Body of pancreas (tissue), 4 donors: ENCODE results near the gene PDE1C. TPM values are rescaled to one million over a fixed set of nuclear protein-coding genes. Genes with fewer than 3 reads are reported as not detected.
"Not testable (repeated sequence)": the region's sequence is repeated elsewhere in the genome, so short reads cannot be mapped to it uniquely, and the experiment has no call there.

Experiments used
- ATAC-seq: fragments of 150-250 bp; one replicate; pipeline ENCODE4 v1.9.1; 2016
- DNase-seq, 4 donors: peaks; one replicate each; pipeline ENCODE4 v3.0.0-alpha.2; 2019
- H3K27ac ChIP-seq, 4 donors: fragments of 200-600 bp; sonication (generic); 1 replicate in 3 of 4; 2 replicates in 1 of 4; pipeline versions ENCODE4 v1.5.1 to v1.6.1; 2016 to 2019; ENCODE audit warnings: mild to moderate bottlenecking in 1 of 4, mixed read lengths in 1 of 4, moderate library complexity in 1 of 4
- H3K27me3 ChIP-seq, 2 donors: fragments of 200-600 bp; sonication (generic); one replicate each; pipeline ENCODE4 v1.6.0; 2016; ENCODE audit warnings: mild to moderate bottlenecking in 1 of 2
- H3K36me3 ChIP-seq, 2 donors: fragments of 200-600 bp; sonication (generic); replicated peaks in 1 of 2; 2 replicates each; pipeline ENCODE4 v1.5.1; 2016; ENCODE audit warnings: low read depth in 2 of 2; ENCODE audit not compliant: insufficient read depth in 1 of 2
- H3K4me1 ChIP-seq: fragments of 200-600 bp; sonication (generic); one replicate; pipeline ENCODE4 v1.6.0; 2016
- H3K4me3 ChIP-seq, 2 donors: fragments of 200-600 bp; sonication (generic); 1 replicate in 1 of 2; 2 replicates in 1 of 2; pipeline ENCODE4 v1.5.1; 2016 to 2019
- H3K9me3 ChIP-seq, 3 donors: fragments of 200-600 bp; sonication (generic); 1 replicate in 2 of 3; 2 replicates in 1 of 3; pipeline ENCODE4 v1.5.1; 2016
- POLR2A ChIP-seq, 3 donors: fragments of 450-650 bp; IDR thresholded peaks; one replicate each; pipeline ENCODE4 v1.6.1; 2016; ENCODE audit warnings: antibody characterized with exemption in 3 of 3, mild to moderate bottlenecking in 2 of 3
- WGBS, 2 donors: methylation state at CpG; one replicate each; pipeline ENCODE4 v1.1.5; 2017; 5-methylcytosine and 5-hydroxymethylcytosine counted together
- intact Hi-C: fragments of 100-400 bp; cut with DNase I; formaldehyde crosslinking; loops from one replicate; pipeline ENCODE4 v1.15.1; 2023
- total RNA-seq, 2 donors: library from RNA; depleted of rRNA; stranded (reverse); fragments of >200 nt; gene quantifications; one replicate each; pipeline ENCODE4 v1.1.0, GENCODE V29; 2016
- TF ChIP-seq, protein P1 (sequence below), 7 experiments: fragments of 450-650 bp in 4 of 7; fragments of 200-600 bp in 3 of 7; sonication (generic) in 3 of 7; IDR thresholded peaks; one replicate each; pipeline ENCODE4 v1.5.1; 2016 to 2019; ENCODE audit warnings: antibody characterized with exemption in 7 of 7

The PDE1C gene
- total RNA-seq, 2 donors from 2014 or later = 1.8 to 4.9 TPM

DNA sequence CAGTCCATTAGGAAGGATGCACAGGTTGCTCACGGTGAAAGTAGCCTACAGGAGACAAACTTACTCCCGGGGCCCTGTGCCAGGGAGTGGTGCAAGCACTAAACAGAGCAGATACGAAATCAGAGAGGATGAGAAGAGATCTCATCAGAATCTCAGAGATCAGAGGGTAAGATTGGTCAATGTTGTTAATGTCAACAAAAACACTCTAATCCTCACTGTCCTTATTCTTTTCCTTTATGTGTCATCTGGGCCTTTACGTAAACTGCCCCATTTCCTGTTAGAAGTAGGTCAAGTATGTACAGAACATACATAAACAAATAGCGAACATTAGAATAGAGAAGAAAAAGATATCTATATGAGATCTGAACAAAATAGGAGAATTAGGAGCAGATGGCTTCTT, 220.1 kb downstream of the PDE1C start:
- no peak for ATAC-seq

DNA sequence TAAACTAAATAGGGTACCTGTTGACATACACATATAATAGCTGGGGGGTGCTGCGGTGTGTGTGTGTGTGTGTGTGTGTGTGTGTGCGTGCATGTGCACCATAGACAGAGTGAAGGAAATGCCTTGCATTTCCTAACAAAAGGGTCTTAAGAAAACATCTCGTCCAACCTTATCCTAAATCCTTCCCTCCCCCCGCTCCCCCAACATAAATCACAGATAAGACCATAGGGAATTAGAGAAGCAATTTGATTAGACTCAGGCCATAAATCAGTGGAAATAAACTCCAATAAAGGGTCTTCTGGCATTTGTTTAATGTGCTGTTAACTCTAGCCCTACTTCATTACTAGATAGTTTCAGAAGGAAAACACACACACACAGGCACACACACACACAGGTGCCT, 234.7 kb downstream of the PDE1C start:
- Histone ChIP-seq H3K4me1 (no peaks in the 10 kb centered on the region), H3K27me3 (no peaks in the 10 kb centered on the region), H3K36me3 (no peaks in the 10 kb centered on the region), H3K9me3 (no peaks in the 10 kb centered on the region), H3K27ac (no peak overlapping the region), H3K4me3 (no peak overlapping the region)
- intact Hi-C loops = no loop called here
- ATAC-seq (no peak), DNase-seq (no peak)
- TF ChIP-seq, protein P1, sequence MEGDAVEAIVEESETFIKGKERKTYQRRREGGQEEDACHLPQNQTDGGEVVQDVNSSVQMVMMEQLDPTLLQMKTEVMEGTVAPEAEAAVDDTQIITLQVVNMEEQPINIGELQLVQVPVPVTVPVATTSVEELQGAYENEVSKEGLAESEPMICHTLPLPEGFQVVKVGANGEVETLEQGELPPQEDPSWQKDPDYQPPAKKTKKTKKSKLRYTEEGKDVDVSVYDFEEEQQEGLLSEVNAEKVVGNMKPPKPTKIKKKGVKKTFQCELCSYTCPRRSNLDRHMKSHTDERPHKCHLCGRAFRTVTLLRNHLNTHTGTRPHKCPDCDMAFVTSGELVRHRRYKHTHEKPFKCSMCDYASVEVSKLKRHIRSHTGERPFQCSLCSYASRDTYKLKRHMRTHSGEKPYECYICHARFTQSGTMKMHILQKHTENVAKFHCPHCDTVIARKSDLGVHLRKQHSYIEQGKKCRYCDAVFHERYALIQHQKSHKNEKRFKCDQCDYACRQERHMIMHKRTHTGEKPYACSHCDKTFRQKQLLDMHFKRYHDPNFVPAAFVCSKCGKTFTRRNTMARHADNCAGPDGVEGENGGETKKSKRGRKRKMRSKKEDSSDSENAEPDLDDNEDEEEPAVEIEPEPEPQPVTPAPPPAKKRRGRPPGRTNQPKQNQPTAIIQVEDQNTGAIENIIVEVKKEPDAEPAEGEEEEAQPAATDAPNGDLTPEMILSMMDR (IDR thresholded peaks at IDR 0.05) = no peak
- no peak for TF ChIP-seq POLR2A (IDR thresholded peaks at IDR 0.05)
- WGBS, 2 donors = 81 to 83% methylated on average over 4 of the region's 4 CpGs

More for the DNA sequence above, 220.1 kb downstream of the PDE1C start:
- H3K4me3 ChIP-seq = no peak overlapping the region
- DNase-seq = no peak
- no peaks in the 10 kb centered on the region for H3K36me3 ChIP-seq
- WGBS, 2 donors = 90% methylated on average over 5 of the region's 5 CpGs
- H3K27me3 ChIP-seq = no peaks in the 10 kb centered on the region
- H3K27ac ChIP-seq = no peak overlapping the region
- H3K9me3 ChIP-seq = no peaks in the 10 kb centered on the region
- intact Hi-C loops = no loop called here
- no peaks in the 10 kb centered on the region for H3K4me1 ChIP-seq
- no peak for TF ChIP-seq POLR2A (IDR thresholded peaks at IDR 0.05)

DNA sequence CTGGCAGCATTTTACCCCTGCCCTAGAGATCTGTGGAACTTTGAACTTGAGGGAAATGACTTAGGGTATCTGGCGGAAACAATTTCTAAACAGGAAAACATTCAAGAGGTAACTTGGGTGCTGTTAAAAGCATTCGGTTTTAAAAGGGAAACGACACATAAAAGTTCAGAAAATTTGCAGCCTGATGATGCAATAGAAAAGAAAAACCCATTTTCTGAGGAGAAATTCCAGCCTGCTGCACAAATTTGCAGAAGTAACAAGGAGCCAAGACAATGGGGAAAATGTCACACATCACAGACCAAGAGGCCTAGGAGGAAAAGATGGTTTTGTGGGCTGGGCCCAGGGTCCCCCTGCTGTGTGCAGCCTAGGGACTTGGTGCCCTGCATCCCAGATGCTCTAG, 236.6 kb downstream of the PDE1C start:
- H3K27me3 ChIP-seq, ATAC-seq, DNase-seq, H3K27ac ChIP-seq, intact Hi-C loops, H3K4me3 ChIP-seq, H3K36me3 ChIP-seq, H3K4me1 ChIP-seq, H3K9me3 ChIP-seq: not testable (repeated sequence)
- 63 to 86% methylated on average over 3 of the region's 3 CpGs for WGBS, 2 donors

DNA sequence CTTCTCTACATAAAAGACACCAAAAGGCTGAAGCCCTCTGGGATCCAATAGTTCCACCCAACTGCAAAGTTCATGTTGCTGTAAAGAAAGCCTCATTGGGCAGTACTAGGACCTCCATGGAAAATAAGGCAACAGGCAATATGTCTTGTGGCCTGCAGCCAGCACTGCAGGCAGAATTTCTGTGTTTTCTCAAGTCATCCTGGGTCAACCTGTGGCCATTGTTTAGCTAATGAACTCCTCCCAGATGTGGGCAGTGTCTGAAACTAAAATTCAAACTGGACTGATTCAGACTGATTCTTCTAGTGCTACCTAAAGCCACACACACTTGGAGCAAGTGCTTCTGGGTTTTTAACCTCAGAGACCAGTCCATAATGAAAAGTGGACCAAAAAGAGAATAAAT, 241.7 kb downstream of the PDE1C start:
- Histone ChIP-seq H3K27ac (no peak overlapping the region), H3K9me3 (no peaks in the 10 kb centered on the region), H3K4me3 (no peak overlapping the region), H3K36me3 (no peaks in the 10 kb centered on the region), H3K4me1 (no peaks in the 10 kb centered on the region), H3K27me3 (no peaks in the 10 kb centered on the region)
- TF ChIP-seq, protein P1 (IDR thresholded peaks at IDR 0.05) = no peak
- TF ChIP-seq POLR2A (IDR thresholded peaks at IDR 0.05) = no peak
- intact Hi-C loops = no loop called here
- DNase-seq (no peak), ATAC-seq (no peak)

DNA sequence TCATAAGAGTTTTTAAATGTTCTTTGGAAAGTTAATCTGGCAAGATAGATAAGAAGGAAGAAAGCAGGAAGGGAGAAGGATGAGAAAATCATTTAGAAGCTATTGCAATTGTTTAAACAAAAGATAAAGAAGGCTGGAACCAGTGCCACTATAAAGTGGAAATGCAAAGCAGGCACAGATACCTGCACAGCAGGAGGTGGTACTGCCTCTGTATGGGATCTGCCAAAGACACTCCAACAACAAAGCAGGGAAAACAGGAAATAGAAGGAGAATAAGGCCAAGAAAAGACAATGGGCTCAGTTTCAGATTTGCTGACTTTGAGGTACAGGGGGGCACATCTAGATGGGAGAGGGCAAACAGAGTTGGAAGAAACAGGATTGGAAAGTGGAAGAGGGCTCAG, 244.6 kb downstream of the PDE1C start:
- Histone ChIP-seq H3K27me3 (no peaks in the 10 kb centered on the region), H3K36me3 (no peaks in the 10 kb centered on the region), H3K4me3 (no peak overlapping the region), H3K4me1 (no peaks in the 10 kb centered on the region), H3K27ac (no peak overlapping the region), H3K9me3 (no peaks in the 10 kb centered on the region)
- no peak for ATAC-seq
- TF ChIP-seq, protein P1 (IDR thresholded peaks at IDR 0.05) = no peak
- no peak for DNase-seq
- intact Hi-C loops = no loop called here

DNA sequence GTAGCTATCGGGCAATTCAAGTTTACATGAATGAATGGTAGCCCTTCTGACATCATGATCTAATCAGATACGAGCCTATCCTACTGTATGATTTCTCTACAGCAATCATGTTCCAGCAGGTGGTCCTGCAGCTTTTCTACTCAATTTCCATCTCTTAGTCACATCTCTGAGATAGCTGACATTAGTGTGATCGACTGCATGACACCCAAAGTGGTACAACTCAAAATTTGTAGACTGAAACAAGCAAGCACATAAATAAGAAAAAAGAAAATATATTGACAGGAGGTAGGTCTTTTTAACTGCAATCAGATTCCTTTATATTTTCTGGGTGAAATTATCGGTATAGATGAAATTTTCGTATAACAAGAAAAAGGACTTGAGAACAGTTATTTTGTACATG, 251.2 kb downstream of the PDE1C start:
- H3K4me3 ChIP-seq = no peak overlapping the region
- H3K27me3 ChIP-seq = no peaks in the 10 kb centered on the region
- WGBS, 2 donors = 76 to 77% methylated on average over 5 of the region's 5 CpGs
- H3K4me1 ChIP-seq = no peaks in the 10 kb centered on the region
- ATAC-seq (no peak), DNase-seq (no peak)
- intact Hi-C loops = no loop called here
- H3K9me3 ChIP-seq = no peaks in the 10 kb centered on the region
- H3K36me3 ChIP-seq = no peaks in the 10 kb centered on the region
- TF ChIP-seq, protein P1 (IDR thresholded peaks at IDR 0.05) = no peak
- TF ChIP-seq POLR2A (IDR thresholded peaks at IDR 0.05) = no peak
- H3K27ac ChIP-seq = no peak overlapping the region
